Measurements from ENCODE around the gene PTPRN.
"Not testable (repeated sequence)": the region's sequence is repeated elsewhere in the genome, so short reads cannot be mapped to it uniquely, and the experiment has no call there.

PTPRN gene

DNA sequence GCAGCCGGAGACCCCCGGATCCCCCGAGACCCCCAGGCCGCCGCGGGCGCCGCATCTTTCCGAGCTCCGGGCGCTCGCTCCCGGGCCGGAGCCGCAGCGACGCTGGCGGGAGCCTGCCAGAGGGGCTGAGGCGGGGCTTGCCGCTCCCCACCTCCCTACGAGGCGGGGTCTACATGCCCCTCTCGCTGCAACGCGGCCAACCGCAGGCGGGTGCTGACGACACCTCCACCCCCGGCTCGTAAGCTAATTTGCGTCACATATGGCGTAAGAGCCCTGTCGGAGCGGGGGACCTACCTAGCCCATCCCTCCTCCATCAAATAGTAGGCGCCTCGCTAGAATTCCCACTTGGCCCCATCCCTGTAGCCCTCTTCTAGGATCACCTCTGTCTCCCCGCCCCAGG is at the start of gene PTPRN:
PTPRN (minus strand) TSS at position 124 of the 400 bp plus-strand sequence; CDS start at position 55, 69 bp downstream.
- no peak for DNase-seq (ENCODE audit: low read depth in 2 of 2)

DNA sequence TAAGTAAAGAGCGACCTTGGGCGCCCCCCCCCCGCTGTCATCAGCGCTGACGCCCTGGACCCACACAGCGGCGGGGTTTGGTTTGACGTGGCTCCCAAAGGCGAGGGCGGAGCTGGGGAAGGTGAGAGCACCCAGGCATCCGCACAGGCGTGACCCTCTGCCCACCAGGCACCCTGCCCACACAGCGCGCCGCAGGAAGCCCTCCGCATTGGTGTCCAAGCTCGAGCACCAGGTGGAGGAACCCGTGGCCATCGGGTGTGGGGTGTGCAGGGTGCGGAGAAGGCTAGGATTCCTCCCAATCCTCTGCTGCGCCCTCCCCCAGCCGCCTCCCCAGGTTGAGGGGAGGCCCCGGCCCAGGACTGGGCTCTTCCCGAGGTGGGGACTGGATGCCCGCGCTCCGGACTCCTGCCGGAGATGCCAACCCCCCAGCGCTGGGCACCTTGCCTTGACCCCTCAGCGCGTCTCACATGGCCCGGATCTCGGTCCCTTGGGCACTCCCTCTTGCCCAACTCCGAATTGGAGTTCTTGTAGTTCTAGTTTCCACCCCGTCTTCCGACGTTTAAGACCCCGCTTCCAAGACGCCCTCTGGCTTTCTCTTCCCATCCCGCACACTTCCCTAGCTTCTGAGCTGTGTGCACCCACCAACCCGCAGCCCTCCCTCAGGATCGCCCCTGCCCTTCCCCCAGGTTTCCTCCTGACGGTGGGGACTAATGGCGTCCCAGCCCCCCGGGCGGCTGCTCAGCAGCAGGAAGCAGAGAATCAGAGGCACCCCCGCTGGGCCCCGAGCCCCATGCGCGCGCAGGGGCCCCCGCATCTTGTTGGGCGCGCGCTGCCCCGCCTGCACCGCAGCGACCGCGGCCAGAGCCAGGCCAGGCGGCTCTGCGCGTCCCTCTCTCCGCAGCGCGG is 49.2 kb upstream of the PTPRN start:
- no peak for DNase-seq (ENCODE audit: low read depth in 2 of 2)

DNA sequence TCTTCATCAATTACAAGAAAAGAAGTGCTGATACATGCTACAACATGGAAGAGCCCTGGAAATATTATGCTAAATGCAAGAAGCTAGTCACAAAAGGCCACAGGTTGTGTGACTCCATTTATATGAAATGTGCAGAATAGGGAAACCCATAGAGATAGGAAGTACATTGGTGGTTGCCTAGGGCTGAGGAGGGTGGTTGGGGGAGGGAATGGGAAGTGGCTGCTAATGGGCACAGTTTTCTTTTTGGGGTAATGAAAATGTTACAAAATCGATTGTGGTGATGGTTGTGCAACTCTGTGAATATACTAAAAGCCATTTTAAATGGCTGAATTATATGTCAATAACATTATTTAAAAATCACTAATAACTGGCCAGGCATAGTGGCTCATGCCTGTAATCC is 47.6 kb upstream of the PTPRN start:
- no peak for DNase-seq (ENCODE audit: low read depth in 2 of 2)

DNA sequence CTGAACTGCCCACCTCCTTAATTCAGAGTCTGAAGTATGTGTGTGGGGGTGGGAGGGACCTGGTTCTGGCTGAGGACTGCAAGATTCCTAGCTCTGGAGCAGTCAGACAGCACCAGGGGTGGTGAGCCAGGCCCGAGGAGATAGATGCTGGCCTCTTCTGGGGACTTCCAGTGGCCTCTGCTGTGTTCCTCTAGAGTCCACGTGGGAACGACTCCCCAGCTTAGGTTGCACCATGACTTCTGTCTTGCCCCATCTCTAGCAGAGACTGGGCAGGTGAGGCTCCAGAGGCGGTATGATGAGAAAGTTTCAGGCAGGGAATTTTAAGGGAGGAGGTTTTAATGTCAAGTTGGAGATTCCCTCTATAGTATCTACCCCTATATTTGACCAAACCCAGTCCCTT is 45.4 kb upstream of the PTPRN start:
- no peak for DNase-seq (ENCODE audit: low read depth in 2 of 2)

DNA sequence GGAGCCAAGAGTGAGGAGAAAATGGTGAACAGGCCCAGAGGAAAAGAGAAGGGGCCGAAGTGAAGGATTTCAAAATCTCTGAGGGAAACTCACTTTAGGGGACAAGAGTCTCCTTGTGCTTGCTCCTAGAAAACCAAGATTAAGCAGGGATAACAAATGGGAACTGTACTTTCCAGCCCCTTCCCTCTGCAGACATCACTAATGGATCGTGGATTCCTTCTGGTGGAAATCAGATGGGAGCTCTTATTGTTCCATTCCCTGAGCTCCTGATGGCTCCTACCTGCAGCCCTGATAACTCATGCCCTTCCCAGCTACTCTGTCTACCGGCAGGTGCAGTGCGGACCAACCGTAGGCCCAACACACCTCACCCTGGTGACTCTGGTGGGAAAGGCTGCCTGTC is 43.9 kb upstream of the PTPRN start:
- DNase-seq (ENCODE audit: low read depth in 2 of 2): no peak

DNA sequence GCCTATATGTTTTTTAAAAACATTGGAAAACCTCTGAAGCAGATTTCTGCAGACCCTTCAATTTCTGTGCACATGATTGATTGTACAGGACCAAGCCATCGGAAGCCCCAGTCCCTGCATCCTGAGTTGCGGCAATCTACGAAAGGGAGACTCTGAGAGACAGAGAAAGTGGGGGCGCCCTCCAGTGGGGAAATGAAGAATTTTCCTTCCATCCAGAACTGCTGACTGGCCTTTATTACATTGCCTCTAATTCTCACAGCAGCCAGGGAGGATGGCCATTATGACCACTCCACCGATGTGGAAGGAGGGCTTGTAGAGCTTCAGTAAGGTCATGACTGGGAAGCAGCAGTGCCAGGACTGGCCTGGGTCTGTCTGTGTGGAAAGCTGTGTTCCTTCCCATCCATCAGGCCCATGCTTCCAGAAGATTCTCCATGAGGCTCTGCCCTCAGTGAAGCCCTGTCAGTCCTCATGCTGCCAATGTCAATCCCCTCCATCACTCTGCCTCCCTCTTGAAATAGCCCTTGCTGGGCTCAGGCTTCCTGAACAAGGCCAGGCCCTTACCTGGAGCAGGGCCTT is 43.3 kb upstream of the PTPRN start:
- peak; percentile 2 to 48 for DNase-seq (ENCODE audit: low read depth in 2 of 2)

DNA sequence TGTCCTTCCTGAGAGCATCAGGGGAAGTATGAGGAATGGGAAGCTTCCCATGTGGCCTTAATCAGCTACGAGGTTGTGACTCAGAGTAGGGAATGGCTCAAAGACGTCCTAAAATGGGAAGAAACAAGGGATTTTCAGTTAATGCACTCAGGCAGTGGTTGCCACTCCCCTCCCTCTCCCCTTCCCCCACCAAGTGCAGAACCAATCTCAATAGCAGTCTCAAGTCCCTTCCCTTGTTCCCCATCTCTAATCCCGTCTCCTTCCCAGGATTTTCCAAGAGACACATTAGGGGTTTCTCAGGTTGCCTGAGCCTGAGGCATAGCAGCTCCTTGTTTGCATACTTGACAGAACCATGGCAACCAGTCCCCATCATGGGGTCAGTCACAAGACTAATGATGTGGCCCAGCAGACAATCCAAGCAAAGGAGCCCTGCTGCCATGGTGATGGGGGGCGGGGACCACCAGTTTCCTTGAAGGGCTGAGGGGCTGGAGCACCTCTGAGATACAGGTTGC is 41.6 kb upstream of the PTPRN start:
- DNase-seq (ENCODE audit: low read depth in 2 of 2): no peak

DNA sequence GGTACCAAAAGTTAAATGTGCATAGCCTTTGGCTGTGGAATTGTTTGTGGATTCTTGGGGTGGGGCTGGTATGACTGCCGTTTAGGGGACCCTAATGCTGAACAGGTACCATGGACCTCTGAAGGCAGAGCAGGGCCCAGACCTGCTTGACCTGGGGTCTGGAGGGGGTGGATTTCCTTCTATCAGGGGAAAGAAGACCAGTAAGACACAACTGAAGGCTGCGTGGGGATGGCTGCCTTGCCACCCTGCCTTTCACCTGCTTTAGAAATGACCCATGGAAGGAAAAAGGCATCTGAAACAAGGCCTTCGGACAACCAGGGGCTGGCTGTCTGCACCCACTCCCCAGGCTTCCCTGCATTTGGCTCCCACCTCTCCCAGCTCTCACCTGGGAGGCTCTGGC is 41.0 kb upstream of the PTPRN start:
- no peak for DNase-seq (ENCODE audit: low read depth in 2 of 2)

DNA sequence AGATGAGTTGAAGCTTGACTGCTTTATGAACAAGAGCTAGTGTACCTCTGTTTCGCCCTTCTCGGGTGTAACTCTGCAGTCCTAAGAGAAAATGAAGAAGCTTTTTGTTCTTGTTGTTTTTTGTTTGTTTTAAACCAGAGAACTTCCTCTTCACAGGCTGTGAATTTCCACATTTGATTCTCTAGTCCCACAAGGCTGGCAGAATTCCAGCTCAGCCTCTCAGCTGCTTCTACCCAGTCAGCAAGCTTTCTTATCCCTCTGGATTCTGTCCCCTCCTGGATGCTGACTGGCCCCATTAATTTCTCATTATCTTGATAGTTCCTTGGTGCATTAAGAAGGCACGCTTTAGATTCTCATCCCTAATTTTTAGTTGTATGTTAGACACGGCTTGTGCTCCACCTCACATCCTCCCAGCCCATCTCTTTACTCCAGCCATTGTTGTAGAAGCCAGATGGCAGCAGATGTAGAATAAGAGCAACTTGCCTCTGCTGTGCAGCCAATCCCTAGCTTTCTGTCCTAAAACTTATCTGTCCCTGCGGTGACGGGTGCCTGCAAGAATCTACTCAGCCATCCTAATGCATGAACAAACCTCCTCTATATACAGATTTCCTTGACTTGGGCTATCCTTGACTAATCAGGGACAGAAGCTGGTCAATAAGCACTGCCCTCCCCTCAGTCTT is 35.7 kb upstream of the PTPRN start:
- DNase-seq (ENCODE audit: low read depth in 2 of 2): no peak

DNA sequence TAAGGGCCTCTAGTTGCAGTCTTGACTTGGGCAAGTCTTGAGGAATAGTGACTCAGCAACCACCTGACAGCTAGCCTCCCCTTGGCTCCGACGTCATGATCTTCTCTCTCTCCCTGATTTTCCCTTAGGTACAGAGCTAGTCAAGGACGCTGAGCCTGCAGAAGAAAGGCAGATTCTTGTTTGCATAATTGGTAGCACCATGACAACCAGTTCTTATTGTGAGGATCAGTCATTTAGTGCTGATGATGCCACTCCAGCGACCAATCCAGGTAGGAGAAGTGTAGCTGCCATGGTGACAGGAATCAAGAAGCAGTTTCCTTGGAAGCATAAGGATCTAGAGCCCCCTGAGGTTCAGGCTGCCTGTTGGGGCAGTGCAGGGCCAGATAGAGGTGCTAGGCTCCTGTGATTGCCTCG is 26.2 kb upstream of the PTPRN start:
- no peak for DNase-seq (ENCODE audit: low read depth in 2 of 2)

DNA sequence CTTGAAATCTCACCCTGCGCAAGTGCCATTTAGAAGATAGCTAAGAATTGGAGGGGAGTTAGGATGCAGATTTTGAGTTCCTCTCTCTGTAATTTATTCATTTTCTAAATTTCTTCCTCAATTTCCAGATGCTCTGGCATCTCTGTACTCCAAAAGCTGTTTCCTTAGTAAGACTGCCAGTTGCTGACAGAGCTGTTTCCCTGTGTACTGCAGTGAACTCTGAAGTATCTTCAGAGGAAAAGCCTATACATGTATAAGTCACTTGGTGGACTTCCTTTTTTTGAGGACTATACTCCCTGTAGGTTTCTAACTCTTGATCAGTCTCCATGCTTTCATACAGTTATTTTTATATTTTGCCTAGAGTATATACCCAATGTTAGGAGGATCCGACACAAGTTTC is 24.9 kb upstream of the PTPRN start:
- DNase-seq (ENCODE audit: low read depth in 2 of 2): no peak

DNA sequence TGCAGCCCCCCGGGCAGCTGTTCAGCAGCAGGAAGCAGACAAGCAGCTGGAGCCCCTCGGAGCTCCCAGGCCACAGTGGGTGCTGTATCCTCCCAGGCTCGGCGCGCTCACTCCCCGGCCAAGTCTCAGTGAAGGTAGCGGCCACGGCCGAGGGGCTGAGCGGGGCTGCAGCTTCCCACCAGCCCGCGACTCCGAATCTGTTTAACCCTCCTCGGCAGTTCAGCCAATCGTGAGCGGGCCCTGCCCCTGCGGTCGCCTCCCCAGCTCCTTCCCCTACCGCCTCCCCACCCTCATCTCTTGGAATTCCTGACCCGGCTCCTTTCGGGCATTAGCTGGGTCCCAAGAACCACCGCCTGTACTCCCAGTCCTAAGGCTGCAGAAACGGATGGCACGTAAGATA is 23.3 kb upstream of the PTPRN start, which contains the start of gene RESP18:
RESP18 (minus strand) TSS at position 203 of the 400 bp plus-strand sequence.
- DNase-seq (ENCODE audit: low read depth in 2 of 2): no peak

DNA sequence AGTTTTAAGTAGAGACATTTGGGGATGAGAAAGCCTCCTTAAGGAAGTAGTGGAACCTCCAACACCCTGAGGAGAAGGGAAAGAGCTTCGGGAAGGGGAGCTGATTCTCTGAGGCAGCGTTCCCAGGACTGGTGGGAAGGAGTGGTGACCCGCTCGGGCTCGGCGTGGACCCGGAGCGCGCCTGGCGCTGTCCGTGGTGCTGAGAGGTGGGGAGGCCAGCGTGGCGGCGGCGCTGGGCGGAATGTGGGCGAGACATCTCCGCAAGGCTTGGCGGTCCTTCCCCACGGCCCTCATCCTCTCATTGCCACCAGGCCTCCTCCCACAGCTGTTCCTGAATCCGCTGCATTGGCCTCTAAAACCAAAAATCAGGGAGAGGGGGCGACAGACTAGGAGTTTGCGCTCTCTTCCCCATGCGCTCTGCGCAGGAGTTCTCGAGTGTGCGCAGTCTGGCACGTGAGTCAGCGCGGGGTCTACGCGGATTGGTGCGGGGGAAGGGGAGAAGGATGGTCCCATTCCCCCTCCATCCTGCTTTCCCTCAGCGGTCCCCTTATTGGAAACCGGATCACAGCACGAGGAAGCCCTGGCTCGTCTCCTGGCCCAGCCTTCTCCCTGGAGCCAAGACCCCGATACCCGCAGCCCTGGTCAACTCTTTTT is 22.5 kb upstream of the PTPRN start:
- peak in 1 of 2 donors; percentile 3 for DNase-seq (ENCODE audit: low read depth in 2 of 2)

DNA sequence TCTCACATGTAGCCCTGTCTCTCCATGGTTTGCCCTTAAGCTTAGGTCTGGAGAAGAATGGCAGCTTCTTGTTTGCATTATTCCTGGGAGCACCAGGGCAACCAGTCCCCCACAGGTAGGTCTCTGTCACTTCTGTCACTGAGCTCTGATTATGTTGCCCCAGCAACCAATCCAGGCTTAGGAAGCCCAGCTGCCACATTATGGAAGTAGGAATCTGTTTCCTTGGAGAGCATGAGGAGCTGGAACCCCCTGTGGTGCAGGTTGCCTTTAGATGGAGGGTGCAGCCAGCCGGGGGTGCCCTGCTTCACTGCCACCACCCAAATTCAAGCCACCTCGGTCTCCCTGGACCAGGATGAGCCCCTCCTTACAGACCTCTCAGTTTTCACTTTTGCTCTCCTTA is 18.5 kb upstream of the PTPRN start:
- no peak for DNase-seq (ENCODE audit: low read depth in 2 of 2)

DNA sequence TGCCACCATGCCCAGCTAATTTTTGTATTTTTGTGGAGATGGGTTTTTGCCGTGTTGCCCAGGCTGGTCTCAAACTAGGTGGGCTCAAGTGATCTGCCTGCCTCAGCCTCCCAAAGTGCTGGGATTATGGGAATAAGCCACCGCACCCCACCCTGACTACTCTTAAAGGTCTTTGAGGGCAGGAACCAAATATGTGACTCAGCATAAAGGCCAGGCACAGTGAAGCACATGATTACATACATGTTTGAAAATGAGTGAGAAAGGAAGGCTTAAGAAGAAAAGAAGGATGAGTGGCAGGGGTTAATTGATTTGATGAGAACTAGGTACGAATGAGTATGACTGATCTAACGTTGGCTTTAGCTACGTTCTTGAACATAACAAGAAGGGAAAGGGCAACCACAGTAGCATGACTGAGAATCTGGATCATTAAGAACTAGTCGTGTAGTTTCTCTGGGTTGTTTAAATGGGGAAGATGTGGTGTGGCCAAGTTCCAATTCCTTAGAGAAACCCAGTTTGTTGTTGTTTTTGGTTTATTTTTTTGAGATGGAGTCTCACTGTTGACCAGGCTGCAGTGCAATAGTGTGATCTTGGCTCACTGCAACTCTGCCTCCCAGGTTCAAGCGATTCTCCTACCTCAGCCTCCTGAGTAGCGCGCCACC is 16.6 kb upstream of the PTPRN start:
- DNase-seq (ENCODE audit: low read depth in 2 of 2): no peak

DNA sequence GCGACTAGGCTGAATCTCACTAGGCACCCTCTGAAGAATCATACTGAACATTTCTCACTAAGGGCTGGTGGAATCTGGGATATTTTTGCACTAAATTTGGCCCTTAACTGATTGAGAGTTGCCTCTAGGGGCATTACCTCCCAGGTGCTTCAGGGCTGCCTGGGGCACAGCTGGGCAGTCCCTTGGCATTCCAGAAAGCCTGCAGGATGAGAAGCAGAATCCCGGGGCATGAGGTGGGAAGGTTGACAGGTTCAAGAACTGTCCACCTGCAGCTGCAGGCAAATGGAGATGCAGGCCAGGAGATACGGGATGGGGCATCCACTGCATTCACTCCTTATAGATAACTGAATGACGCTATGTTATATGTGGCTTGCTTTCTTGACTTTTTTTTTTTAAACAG is 15.9 kb upstream of the PTPRN start:
- DNase-seq (ENCODE audit: low read depth in 2 of 2): no peak

DNA sequence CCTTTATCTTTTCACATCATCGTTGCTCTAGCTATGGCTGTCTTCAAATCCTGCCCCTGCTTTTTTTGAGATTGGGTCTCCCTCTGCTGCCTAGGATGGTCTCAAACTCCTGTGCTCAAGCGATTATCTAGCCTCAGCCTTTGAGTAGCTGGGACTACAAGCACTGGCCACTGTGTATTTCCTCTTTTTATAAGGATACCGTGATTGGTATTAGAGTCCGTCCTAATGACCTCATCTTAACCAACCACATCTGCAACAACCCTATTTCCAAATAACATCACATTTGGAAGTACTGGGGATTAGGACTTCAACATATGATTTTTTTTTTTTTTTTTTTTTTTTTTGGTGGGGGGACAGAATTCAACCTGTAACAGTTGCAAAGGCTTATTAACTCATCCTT is 14.2 kb upstream of the PTPRN start:
- no peak for DNase-seq (ENCODE audit: low read depth in 2 of 2)

DNA sequence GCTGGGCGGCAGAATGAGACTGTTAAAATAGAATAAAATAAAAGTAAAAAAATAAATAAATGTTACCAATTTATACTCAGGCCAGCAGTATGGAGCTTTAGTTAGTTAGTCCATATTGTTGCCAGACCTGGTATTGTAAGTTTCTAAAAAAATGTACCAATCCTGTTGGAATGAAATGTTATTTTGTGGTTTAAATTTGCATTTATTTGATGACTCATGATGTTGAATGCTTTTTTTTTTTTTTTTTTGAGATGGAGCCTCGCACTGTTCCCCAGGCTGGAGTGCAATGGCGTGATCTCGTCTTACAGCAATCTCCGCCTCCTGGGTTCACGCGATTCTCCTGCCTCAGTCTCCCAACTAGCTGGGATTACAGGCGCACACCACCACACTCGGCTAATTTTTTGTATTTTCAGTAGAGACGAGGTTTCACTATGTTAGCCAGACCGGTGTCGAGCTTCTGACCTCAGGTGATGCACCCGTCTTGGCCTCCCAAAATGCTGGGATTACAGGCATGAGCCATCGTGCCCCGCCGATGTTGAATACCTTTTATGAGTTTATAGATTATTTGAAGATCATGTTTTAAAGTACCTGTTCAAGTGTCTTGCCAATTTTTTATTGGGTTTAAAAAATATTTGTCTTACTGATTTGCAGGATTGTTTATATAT is 5.7 kb upstream of the PTPRN start:
- DNase-seq (ENCODE audit: low read depth in 2 of 2): no peak

DNA sequence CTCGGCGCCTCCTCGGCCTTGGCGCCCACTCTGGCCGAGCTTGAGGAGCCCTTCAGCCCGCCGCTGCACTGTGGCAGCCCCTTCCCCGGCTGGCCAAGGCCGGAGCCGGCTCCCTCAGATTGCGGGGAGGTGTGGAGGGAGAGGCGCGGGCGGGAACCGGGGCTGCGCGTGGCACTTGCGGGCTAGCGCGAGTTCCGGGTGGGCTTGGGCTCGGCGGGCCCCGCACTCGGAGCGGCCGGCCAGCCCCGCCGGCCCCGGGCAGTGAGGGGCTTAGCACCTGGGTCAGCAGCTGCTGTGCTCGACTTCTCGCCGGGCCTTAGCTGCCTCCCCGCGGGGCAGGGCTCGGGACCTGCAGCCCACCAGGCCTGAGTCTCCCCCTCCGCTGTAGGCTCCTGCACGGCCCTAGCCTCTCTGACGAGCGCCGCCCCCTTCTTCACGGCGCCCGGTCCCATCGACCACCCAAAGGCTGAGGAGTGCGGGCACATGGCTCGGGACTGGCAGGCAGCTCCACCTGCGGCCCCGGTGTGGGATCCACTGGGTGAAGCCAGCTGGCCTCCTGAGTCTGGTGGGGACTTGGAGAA is 3.6 kb upstream of the PTPRN start:
- DNase-seq (ENCODE audit: low read depth in 2 of 2): not testable (repeated sequence)

Data from stimulated activated CD4-positive, alpha-beta T cell treated with anti-CD3 and anti-CD28 coated beads, Interleukin-1b, Interleukin-23, amount 100 ng/mL, for 1 hour (primary cell).